Measurements from ENCODE around the gene SLC16A4. TPM values are rescaled to one million over a fixed set of nuclear protein-coding genes. Genes with fewer than 3 reads are reported as not detected.

Gene SLC16A4
- total RNA-seq, 1 donor from 2014 or later: 9.6 TPM

GRCh38 chr1:110360431-110360830 is 30.4 kb downstream of the SLC16A4 start:
- TF ChIP-seq CTCF (IDR thresholded peaks at IDR 0.05): no peak
- H3K27me3 ChIP-seq (ENCODE audit: low read depth): no peaks in the 10 kb centered on the region

GRCh38 chr1:110356379-110356778 is 34.4 kb downstream of the SLC16A4 start:
- Histone ChIP-seq H3K36me3 (no peaks in the 10 kb centered on the region), H3K27ac (no peak overlapping the region), H3K4me1 (peaks cover 7% of the 10 kb centered on the region), H3K9me3 (no peaks in the 10 kb centered on the region), H3K4me3 (no peak overlapping the region), H3K27me3 (ENCODE audit: low read depth) (no peaks in the 10 kb centered on the region)
- intact Hi-C loops (cut with DNase I): no loop called here
- no peak for TF ChIP-seq CTCF (IDR thresholded peaks at IDR 0.05)
- ATAC-seq: peak; percentile 39 to 90
- DNase-seq: no peak

More at GRCh38 chr1:110360431-110360830, 30.4 kb downstream of the SLC16A4 start:
- DNase-seq (no peak), ATAC-seq (no peak)
- Histone ChIP-seq H3K4me3 (no peak overlapping the region), H3K27ac (no peak overlapping the region), H3K4me1 (no peaks in the 10 kb centered on the region), H3K9me3 (no peaks in the 10 kb centered on the region), H3K36me3 (peaks cover 24% of the 10 kb centered on the region)
- intact Hi-C loops (cut with DNase I): no loop called here

- no peak for ATAC-seq
- DNase-seq: no peak
- no peak for TF ChIP-seq CTCF (IDR thresholded peaks at IDR 0.05)
- Histone ChIP-seq H3K27ac (no peak overlapping the region), H3K9me3 (no peaks in the 10 kb centered on the region), H3K36me3 (no peaks in the 10 kb centered on the region), H3K27me3 (ENCODE audit: low read depth) (no peaks in the 10 kb centered on the region), H3K4me1 (peaks cover 17% of the 10 kb centered on the region), H3K4me3 (no peak overlapping the region)
- intact Hi-C loops (cut with DNase I): no loop called here
Measured at GRCh38 chr1:110355321-110355720, 35.5 kb downstream of the SLC16A4 start.

- DNase-seq: no peak
- no peak for ATAC-seq
- H3K27ac ChIP-seq: no peak overlapping the region
- H3K36me3 ChIP-seq: peaks cover 17% of the 10 kb centered on the region
- no peaks in the 10 kb centered on the region for H3K9me3 ChIP-seq
- TF ChIP-seq CTCF (IDR thresholded peaks at IDR 0.05): no peak
- intact Hi-C loops (cut with DNase I): no loop called here
- H3K4me1 ChIP-seq: peaks cover 58% of the 10 kb centered on the region
- H3K4me3 ChIP-seq: no peak overlapping the region
- no peaks in the 10 kb centered on the region for H3K27me3 ChIP-seq (ENCODE audit: low read depth)
Measured at GRCh38 chr1:110350360-110350759, 40.5 kb downstream of the SLC16A4 start.

GRCh38 chr1:110348771-110349170 is 42.1 kb downstream of the SLC16A4 start:
- ATAC-seq: no peak
- H3K4me1 ChIP-seq: peaks cover 74% of the 10 kb centered on the region
- intact Hi-C loops (cut with DNase I): no loop called here
- H3K36me3 ChIP-seq: peaks cover 33% of the 10 kb centered on the region
- no peaks in the 10 kb centered on the region for H3K27me3 ChIP-seq (ENCODE audit: low read depth)
- no peak for TF ChIP-seq CTCF (IDR thresholded peaks at IDR 0.05)
- H3K4me3 ChIP-seq: no peak overlapping the region
- H3K9me3 ChIP-seq: no peaks in the 10 kb centered on the region
- H3K27ac ChIP-seq: no peak overlapping the region
- DNase-seq: no peak

GRCh38 chr1:110348050-110348449 is 42.8 kb downstream of the SLC16A4 start:
- H3K4me3 ChIP-seq: no peak overlapping the region
- DNase-seq (no peak), ATAC-seq (no peak)
- H3K27me3 ChIP-seq (ENCODE audit: low read depth): no peaks in the 10 kb centered on the region
- no peaks in the 10 kb centered on the region for H3K9me3 ChIP-seq
- no peak overlapping the region for H3K27ac ChIP-seq
- intact Hi-C loops (cut with DNase I): no loop called here
- peaks cover 81% of the 10 kb centered on the region for H3K4me1 ChIP-seq
- peaks cover 40% of the 10 kb centered on the region for H3K36me3 ChIP-seq
- no peak for TF ChIP-seq CTCF (IDR thresholded peaks at IDR 0.05)

All from lower lobe of right lung (tissue), 2 donors.